Panc1 (cell line): ENCODE measurements around the gene CLSTN3. TPM values are rescaled to one million over a fixed set of nuclear protein-coding genes. Genes with fewer than 3 reads are reported as not detected.

Source experiments
- total RNA-seq: library from RNA; stranded (reverse); gene quantifications from one replicate; pipeline ENCODE4 v1.2.1, GENCODE V29; 2021; ENCODE audit not compliant: unreplicated experiment

CLSTN3 gene
- total RNA-seq, 1 experiment from 2014 or later, result 5.9 TPM

Other genes with a start within 250 kb of the CLSTN3 start
- 6.5 TPM for gene LRRC23, start 225.5 kb upstream of the CLSTN3 start, total RNA-seq
- 33.5 TPM for gene ENO2, start 215.8 kb upstream of the CLSTN3 start, total RNA-seq
- 82.3 TPM for gene ATN1, start 202.4 kb upstream of the CLSTN3 start, total RNA-seq
- not detected for gene RNU7-1, start 186.6 kb upstream of the CLSTN3 start, total RNA-seq
- 126 TPM for gene C12orf57, start 186.3 kb upstream of the CLSTN3 start, total RNA-seq
- gene PTPN6, start 179.0 kb upstream of the CLSTN3 start, total RNA-seq, result 13.7 TPM
- 138 TPM for gene PHB2, start 159.7 kb upstream of the CLSTN3 start, total RNA-seq
- gene EMG1, start 159.5 kb upstream of the CLSTN3 start, total RNA-seq, result 54.9 TPM
- 54.3 TPM for gene LPCAT3, start 111.9 kb upstream of the CLSTN3 start, total RNA-seq
- 1.8 TPM for gene C1S, start 69.7 kb upstream of the CLSTN3 start, total RNA-seq
- 1.3 TPM for gene C1R, start 37.9 kb upstream of the CLSTN3 start, total RNA-seq
- gene C1RL, start 21.2 kb upstream of the CLSTN3 start, total RNA-seq, result 10.7 TPM
- not detected for gene RBP5, start 1.5 kb upstream of the CLSTN3 start, total RNA-seq
- 26.9 TPM for gene PEX5, start 59.3 kb downstream of the CLSTN3 start, total RNA-seq
- gene ACSM4, start 173.7 kb downstream of the CLSTN3 start, total RNA-seq, result not detected